ENCODE data around the gene DDAH1.

DNA sequence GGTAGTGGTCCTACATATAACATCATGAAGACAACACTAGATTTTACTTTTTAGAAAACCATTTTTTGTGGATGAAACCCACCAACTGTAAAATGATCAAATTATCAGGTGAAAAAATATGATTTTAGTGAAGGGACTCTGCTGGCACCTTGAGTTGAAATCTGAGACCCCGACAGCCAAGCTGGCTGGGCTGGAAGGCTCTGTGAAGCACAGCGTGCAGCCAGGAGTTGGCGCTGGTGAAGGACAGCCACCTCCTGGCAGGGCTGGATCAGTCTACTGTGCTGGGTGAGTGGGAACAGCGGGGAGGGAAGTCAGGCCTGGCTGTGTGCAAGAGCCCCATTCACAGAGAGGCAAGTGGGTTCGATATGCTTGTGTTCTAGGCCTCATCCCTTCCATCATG lies 47.9 kb downstream of the DDAH1 start:
- TF ChIP-seq, protein P1, sequence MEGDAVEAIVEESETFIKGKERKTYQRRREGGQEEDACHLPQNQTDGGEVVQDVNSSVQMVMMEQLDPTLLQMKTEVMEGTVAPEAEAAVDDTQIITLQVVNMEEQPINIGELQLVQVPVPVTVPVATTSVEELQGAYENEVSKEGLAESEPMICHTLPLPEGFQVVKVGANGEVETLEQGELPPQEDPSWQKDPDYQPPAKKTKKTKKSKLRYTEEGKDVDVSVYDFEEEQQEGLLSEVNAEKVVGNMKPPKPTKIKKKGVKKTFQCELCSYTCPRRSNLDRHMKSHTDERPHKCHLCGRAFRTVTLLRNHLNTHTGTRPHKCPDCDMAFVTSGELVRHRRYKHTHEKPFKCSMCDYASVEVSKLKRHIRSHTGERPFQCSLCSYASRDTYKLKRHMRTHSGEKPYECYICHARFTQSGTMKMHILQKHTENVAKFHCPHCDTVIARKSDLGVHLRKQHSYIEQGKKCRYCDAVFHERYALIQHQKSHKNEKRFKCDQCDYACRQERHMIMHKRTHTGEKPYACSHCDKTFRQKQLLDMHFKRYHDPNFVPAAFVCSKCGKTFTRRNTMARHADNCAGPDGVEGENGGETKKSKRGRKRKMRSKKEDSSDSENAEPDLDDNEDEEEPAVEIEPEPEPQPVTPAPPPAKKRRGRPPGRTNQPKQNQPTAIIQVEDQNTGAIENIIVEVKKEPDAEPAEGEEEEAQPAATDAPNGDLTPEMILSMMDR (IDR thresholded peaks at IDR 0.05) = no peak
- no peak for TF ChIP-seq POLR2A (IDR thresholded peaks at IDR 0.05)
